ENCODE measurements around the gene LTBP1. TPM values are rescaled to one million over a fixed set of nuclear protein-coding genes. Genes with fewer than 3 reads are reported as not detected.

Gene LTBP1
- total RNA-seq, 1 donor from 2014 or later: 102 TPM

DNA sequence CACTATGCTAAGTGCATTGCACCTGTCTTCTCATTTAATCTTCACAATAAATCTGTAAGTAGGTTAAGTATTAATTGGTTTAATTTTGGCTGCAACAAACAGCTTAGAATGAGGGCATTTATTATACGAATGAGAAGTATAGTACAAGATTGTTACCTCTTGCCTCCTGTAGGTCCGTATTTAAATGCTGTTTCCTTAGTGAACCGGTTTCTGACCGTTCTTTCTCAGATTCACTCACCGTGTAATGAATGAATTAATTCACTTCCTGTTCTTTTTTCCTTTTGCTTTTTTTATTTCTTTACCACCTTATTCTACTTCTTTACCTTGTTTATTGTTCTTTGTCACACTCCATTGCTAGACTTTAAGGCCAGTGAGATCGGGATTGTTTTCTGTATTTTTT is 375.9 kb downstream of the LTBP1 start:
- Mint-ChIP-seq H3K27ac (ENCODE audit: unreplicated experiment) (peak overlapping the region; percentile 2), H3K4me3 (ENCODE audit: unreplicated experiment) (no peak overlapping the region), H3K9me3 (ENCODE audit: unreplicated experiment) (no peaks in the 10 kb centered on the region)

GRCh38 chr2:33323957-33324356 is 377.2 kb downstream of the LTBP1 start:
- H3K36me3 Mint-ChIP-seq (ENCODE audit: unreplicated experiment): peaks cover 11% of the 10 kb centered on the region
- TF ChIP-seq, protein P1, sequence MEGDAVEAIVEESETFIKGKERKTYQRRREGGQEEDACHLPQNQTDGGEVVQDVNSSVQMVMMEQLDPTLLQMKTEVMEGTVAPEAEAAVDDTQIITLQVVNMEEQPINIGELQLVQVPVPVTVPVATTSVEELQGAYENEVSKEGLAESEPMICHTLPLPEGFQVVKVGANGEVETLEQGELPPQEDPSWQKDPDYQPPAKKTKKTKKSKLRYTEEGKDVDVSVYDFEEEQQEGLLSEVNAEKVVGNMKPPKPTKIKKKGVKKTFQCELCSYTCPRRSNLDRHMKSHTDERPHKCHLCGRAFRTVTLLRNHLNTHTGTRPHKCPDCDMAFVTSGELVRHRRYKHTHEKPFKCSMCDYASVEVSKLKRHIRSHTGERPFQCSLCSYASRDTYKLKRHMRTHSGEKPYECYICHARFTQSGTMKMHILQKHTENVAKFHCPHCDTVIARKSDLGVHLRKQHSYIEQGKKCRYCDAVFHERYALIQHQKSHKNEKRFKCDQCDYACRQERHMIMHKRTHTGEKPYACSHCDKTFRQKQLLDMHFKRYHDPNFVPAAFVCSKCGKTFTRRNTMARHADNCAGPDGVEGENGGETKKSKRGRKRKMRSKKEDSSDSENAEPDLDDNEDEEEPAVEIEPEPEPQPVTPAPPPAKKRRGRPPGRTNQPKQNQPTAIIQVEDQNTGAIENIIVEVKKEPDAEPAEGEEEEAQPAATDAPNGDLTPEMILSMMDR (IDR thresholded peaks at IDR 0.05): no peak
- DNase-seq (ENCODE audit: extremely low spot score, unreplicated experiment): no peak
- no peaks in the 10 kb centered on the region for H3K27me3 Mint-ChIP-seq (ENCODE audit: unreplicated experiment)
- peaks cover 5% of the 10 kb centered on the region for H3K9me3 Mint-ChIP-seq (ENCODE audit: unreplicated experiment)
- no peak overlapping the region for H3K27ac Mint-ChIP-seq (ENCODE audit: unreplicated experiment)
- no peak overlapping the region for H3K4me3 Mint-ChIP-seq (ENCODE audit: unreplicated experiment)
- H3K4me1 Mint-ChIP-seq (ENCODE audit: unreplicated experiment): peaks cover 29% of the 10 kb centered on the region

More for the DNA sequence above, 375.9 kb downstream of the LTBP1 start:
- Mint-ChIP-seq H3K4me1 (ENCODE audit: unreplicated experiment) (peaks cover 29% of the 10 kb centered on the region), H3K36me3 (ENCODE audit: unreplicated experiment) (peaks cover 5% of the 10 kb centered on the region), H3K27me3 (ENCODE audit: unreplicated experiment) (no peaks in the 10 kb centered on the region)
- TF ChIP-seq, protein P1 (IDR thresholded peaks at IDR 0.05): no peak
- DNase-seq (ENCODE audit: extremely low spot score, unreplicated experiment): no peak

DNA sequence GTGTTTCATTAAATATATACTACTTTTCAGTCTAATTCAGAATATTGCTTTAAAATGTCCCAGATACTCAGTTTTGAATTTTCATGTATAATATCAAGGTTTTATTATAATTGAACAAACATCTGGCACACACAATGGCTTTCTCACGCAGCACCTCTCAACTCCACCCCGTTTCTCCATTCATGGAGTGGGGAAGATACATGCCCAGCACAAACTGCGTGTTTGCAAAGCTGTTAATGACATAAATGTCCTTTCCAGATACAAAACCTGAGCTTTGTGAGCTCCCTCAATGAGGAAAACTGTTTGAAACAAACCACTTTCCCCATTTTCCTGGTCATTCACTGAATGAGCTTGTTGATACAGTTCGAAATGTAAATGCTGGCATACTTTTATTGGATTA is 379.3 kb downstream of the LTBP1 start:
- DNase-seq (ENCODE audit: extremely low spot score, unreplicated experiment): no peak
- H3K4me3 Mint-ChIP-seq (ENCODE audit: unreplicated experiment): no peak overlapping the region
- H3K27ac Mint-ChIP-seq (ENCODE audit: unreplicated experiment): no peak overlapping the region
- peaks cover 9% of the 10 kb centered on the region for H3K36me3 Mint-ChIP-seq (ENCODE audit: unreplicated experiment)
- H3K4me1 Mint-ChIP-seq (ENCODE audit: unreplicated experiment): peaks cover 19% of the 10 kb centered on the region
- H3K27me3 Mint-ChIP-seq (ENCODE audit: unreplicated experiment): no peaks in the 10 kb centered on the region
- TF ChIP-seq, protein P1 (IDR thresholded peaks at IDR 0.05): no peak
- peaks cover 5% of the 10 kb centered on the region for H3K9me3 Mint-ChIP-seq (ENCODE audit: unreplicated experiment)

GRCh38 chr2:33333433-33333832 is 386.7 kb downstream of the LTBP1 start:
- Mint-ChIP-seq H3K27me3 (ENCODE audit: unreplicated experiment) (no peaks in the 10 kb centered on the region), H3K4me3 (ENCODE audit: unreplicated experiment) (no peak overlapping the region)
- TF ChIP-seq, protein P1 (IDR thresholded peaks at IDR 0.05): no peak

GRCh38 chr2:33334083-33334482 is 387.3 kb downstream of the LTBP1 start:
- Mint-ChIP-seq H3K4me3 (ENCODE audit: unreplicated experiment) (no peak overlapping the region), H3K36me3 (ENCODE audit: unreplicated experiment) (peaks cover 12% of the 10 kb centered on the region), H3K27me3 (ENCODE audit: unreplicated experiment) (no peaks in the 10 kb centered on the region), H3K4me1 (ENCODE audit: unreplicated experiment) (no peaks in the 10 kb centered on the region), H3K9me3 (ENCODE audit: unreplicated experiment) (no peaks in the 10 kb centered on the region), H3K27ac (ENCODE audit: unreplicated experiment) (no peak overlapping the region)
- TF ChIP-seq, protein P1 (IDR thresholded peaks at IDR 0.05): no peak
- DNase-seq (ENCODE audit: extremely low spot score, unreplicated experiment): no peak

More at GRCh38 chr2:33333433-33333832, 386.7 kb downstream of the LTBP1 start:
- DNase-seq (ENCODE audit: extremely low spot score, unreplicated experiment): no peak
- no peak overlapping the region for H3K27ac Mint-ChIP-seq (ENCODE audit: unreplicated experiment)
- peaks cover 5% of the 10 kb centered on the region for H3K9me3 Mint-ChIP-seq (ENCODE audit: unreplicated experiment)
- H3K4me1 Mint-ChIP-seq (ENCODE audit: unreplicated experiment): no peaks in the 10 kb centered on the region
- peaks cover 16% of the 10 kb centered on the region for H3K36me3 Mint-ChIP-seq (ENCODE audit: unreplicated experiment)

Measured in osteocyte (in vitro differentiated cells).